Fibroblast of the aortic adventitia (primary cell): ENCODE data around the gene GNA12. TPM values are rescaled to one million over a fixed set of nuclear protein-coding genes. Genes with fewer than 3 reads are reported as not detected.

ENCODE experiments used
- DNase-seq: peaks from one replicate; pipeline ENCODE4 v3.0.0-alpha.2; 2010; ENCODE audit warnings: low read depth
- H3K4me3 ChIP-seq: 2 replicates; pipeline ENCODE4 v1.5.1; 2011; ENCODE audit warnings: low read depth, mild to moderate bottlenecking, control low read depth, low read length, moderate library complexity
- total RNA-seq: library from RNA; depleted of rRNA; stranded (reverse); fragments of >200 nt; gene quantifications from 2 replicates; pipeline ENCODE4 v1.2.3, GENCODE V29; 2012; ENCODE audit warnings: low replicate concordance
- TF ChIP-seq, protein P1 (sequence below): IDR thresholded peaks from 2 replicates; pipeline ENCODE4 v1.5.1; 2011; ENCODE audit warnings: mild to moderate bottlenecking, low read length, control low read depth, inconsistent platforms; ENCODE audit not compliant: insufficient read depth

GNA12 gene
- total RNA-seq, 1 donor: 16.2 TPM

DNA sequence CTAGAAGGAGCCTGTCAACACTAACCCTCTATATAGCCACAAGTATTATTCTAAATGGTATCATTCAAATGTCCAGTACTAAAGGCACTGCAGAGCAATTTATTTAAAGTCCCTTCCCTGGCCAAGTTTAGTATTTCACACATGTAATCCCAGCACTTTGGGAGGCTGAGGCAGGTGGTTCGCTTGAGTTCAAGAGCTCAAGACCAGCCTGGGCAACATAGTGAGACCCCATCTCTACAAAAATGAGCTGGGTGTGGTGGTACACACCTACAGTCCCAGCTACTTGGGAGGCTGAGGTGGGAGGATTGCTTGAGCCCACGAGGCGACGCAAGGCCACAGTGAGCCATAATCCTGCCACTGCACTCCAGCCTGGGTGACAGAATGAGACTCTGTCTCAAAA, 3.6 kb downstream of the GNA12 start:
- H3K4me3 ChIP-seq: no peak overlapping the region
- DNase-seq: no peak
- TF ChIP-seq, protein P1, sequence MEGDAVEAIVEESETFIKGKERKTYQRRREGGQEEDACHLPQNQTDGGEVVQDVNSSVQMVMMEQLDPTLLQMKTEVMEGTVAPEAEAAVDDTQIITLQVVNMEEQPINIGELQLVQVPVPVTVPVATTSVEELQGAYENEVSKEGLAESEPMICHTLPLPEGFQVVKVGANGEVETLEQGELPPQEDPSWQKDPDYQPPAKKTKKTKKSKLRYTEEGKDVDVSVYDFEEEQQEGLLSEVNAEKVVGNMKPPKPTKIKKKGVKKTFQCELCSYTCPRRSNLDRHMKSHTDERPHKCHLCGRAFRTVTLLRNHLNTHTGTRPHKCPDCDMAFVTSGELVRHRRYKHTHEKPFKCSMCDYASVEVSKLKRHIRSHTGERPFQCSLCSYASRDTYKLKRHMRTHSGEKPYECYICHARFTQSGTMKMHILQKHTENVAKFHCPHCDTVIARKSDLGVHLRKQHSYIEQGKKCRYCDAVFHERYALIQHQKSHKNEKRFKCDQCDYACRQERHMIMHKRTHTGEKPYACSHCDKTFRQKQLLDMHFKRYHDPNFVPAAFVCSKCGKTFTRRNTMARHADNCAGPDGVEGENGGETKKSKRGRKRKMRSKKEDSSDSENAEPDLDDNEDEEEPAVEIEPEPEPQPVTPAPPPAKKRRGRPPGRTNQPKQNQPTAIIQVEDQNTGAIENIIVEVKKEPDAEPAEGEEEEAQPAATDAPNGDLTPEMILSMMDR: no peak

DNA sequence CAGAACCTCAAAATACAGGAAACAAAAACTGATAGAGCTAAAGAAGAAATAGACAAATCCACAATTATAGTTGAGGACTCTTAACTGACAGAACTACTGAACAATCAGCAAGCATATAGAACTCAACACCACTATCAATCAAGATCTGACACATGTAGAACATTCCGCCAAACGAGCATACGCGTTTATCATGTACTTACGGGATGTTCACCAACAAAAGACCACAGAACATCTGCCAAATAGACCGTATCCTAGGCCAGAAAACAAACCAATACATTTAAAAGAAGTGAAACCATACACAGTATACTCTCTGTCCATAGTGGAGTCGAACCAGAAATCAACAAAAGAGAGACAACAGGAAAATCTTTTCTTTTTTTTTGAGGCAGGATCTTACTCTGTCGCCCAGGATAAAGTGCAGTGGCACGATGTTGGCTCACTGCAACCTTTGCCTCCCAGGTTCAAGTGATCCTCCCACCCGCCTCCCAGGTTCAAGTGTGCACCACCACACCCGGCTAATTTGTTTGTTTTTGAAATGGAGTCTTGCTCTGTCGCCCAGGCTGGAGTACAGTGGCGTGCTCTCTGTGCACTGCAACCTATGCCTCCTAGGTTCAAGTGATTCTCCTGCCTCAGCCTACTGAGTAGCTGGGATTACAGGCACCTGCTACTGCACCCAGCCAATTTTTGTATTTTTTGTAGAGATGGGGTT, 5.1 kb downstream of the GNA12 start:
- TF ChIP-seq, protein P1: no peak
- no peak for DNase-seq
- no peak overlapping the region for H3K4me3 ChIP-seq

DNA sequence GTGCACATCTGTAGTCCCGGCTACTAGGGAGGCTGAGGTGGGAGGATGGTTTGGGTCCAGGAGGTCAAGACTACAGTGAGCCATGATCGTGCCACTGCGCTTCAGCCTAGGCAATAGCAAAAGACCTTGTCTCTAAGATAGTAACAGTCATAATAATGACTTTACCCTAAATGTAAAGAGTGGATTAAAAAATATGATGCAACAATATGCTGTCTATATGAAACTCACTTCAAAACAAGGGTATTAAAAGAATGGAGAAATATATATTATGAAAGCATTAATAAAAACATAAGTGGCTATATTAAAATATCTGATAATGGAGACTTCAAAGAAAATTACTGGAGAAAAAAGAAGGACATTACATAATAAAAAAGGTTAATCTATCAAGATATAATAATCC, 5.7 kb downstream of the GNA12 start:
- H3K4me3 ChIP-seq: no peak overlapping the region
- no peak for DNase-seq
- TF ChIP-seq, protein P1: no peak

DNA sequence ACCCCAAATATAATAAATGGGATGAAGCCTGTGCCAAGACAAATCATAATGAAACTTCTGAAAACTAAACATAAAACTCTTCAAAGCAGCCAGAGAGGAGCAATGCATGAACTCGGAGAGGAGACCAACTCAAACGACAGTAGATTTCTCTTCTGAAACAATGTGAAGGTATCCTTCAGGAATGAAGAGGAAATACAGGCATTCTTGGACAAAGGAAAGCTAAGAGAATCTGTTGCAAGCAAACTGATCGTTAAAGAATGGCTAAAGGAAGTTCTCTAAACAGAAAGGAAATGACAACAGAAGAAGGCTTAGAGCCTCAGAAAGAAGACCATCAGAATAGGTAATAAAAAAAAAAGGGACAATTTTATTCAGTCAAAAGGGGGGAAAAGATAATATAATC, 6.6 kb downstream of the GNA12 start:
- TF ChIP-seq, protein P1: peak; percentile 17
- H3K4me3 ChIP-seq: no peak overlapping the region
- DNase-seq: peak; percentile 20

DNA sequence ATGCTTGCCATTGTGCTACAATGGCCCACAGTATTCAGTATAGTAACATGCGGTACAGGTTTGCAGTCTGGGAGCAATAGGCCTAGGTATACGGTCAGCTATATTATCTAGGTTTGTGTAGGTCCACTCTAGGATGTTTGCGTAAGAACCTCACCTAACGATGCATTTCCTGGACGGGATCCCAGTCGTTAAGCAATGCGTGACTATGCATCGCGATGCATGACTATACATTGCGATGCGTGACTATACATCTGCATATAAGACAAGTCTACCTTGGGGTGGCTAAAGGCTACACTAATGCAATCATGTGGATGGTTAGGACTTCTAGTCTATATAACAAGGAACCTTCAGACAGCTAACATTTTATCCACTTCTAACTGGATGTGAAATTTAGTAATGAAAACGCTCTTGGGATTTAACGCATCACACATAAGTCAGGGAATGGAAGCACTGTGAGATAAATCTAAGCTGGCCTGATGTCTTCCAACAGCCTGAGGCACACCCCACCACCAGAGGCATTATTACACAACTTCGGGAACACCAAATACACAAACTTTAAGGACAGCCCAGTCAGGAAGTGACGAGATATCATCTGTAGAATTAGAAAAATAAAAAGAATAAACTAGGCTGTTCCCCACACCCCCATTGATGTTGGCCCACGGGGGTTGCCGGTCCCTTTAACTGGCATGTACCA, 9.2 kb downstream of the GNA12 start:
- TF ChIP-seq, protein P1: no peak
- no peak overlapping the region for H3K4me3 ChIP-seq
- DNase-seq: peak; percentile 36

DNA sequence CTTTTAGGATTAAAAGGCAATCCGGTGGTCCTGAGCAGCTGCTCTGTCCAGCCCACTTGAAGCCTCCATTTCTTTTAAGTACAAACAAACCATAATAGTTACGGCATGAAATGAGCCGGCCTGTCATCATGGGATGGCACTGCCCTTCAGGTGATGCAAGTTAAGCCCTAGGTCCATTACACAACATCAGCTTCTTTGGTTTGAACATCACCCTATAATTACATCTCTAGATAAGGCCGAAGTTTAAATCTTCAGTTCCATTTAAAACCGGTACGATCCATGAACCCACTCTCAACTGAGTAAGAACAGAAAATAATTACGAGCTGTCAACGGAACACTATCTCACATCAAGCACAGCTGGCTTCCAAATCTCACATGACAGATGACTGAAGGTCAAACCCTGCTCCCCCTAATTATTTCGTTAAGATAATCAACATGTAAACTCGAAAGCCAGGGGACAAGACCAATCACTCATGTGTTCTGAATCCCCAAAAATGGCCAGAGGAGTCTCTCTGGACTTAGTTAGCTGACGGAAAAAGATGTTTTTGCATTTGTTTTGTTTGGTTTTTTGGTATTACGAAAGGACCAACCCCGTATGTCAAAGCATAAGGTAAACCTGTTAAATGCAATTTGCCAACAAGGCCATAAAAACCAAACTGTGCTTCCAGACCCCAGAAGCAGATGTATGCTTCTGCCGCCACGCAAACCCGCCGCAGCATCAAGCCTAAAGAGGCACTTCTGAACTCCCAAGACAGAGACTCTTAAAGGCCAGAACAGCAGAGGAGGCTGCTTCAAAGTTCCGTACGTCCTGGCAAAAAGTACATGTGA, 10.8 kb downstream of the GNA12 start:
- no peak overlapping the region for H3K4me3 ChIP-seq
- no peak for DNase-seq
- TF ChIP-seq, protein P1: no peak
